ENCODE measurements around the gene IL2RG.

IL2RG gene

GRCh38 chrX:71111141-71111843, at the start of gene IL2RG:
IL2RG (minus strand) TSS chrX:71111577; CDS start chrX:71111539, 38 bp downstream.
- in situ Hi-C loops (cut with MboI; ENCODE audit: low sequenced_read_pairs): no loop called here

- in situ Hi-C loops (cut with MboI; ENCODE audit: low sequenced_read_pairs): no loop called here
Measured at GRCh38 chrX:71160475-71160874, 49.1 kb upstream of the IL2RG start.

- in situ Hi-C loops (cut with MboI; ENCODE audit: low sequenced_read_pairs): no loop called here
Measured at GRCh38 chrX:71159335-71159734, 48.0 kb upstream of the IL2RG start.

GRCh38 chrX:71158603-71159002, 47.2 kb upstream of the IL2RG start:
- in situ Hi-C loops (cut with MboI; ENCODE audit: low sequenced_read_pairs): no loop called here

- in situ Hi-C loops (cut with MboI; ENCODE audit: low sequenced_read_pairs): no loop called here
Measured at GRCh38 chrX:71154641-71155040, 43.3 kb upstream of the IL2RG start.

GRCh38 chrX:71154196-71154595, 42.8 kb upstream of the IL2RG start:
- in situ Hi-C loops (cut with MboI; ENCODE audit: low sequenced_read_pairs): no loop called here

GRCh38 chrX:71151366-71151765, 40.0 kb upstream of the IL2RG start:
- in situ Hi-C loops (cut with MboI; ENCODE audit: low sequenced_read_pairs): no loop called here

GRCh38 chrX:71148278-71148663, 36.9 kb upstream of the IL2RG start:
- in situ Hi-C loops (cut with MboI; ENCODE audit: low sequenced_read_pairs): no loop called here

- in situ Hi-C loops (cut with MboI; ENCODE audit: low sequenced_read_pairs): no loop called here
Measured at GRCh38 chrX:71147496-71148277, 36.3 kb upstream of the IL2RG start.

GRCh38 chrX:71144651-71145050, 33.3 kb upstream of the IL2RG start, which contains the start of gene NLGN3:
NLGN3 (plus strand) TSS chrX:71144841; CDS start chrX:71147750, 2,909 bp downstream.
- in situ Hi-C loops (cut with MboI; ENCODE audit: low sequenced_read_pairs): no loop called here

- in situ Hi-C loops (cut with MboI; ENCODE audit: low sequenced_read_pairs): no loop called here
Measured at GRCh38 chrX:71143508-71143907, 32.1 kb upstream of the IL2RG start.

GRCh38 chrX:71140440-71140839, 29.1 kb upstream of the IL2RG start:
- in situ Hi-C loops (cut with MboI; ENCODE audit: low sequenced_read_pairs): no loop called here

GRCh38 chrX:71131510-71131909, 20.1 kb upstream of the IL2RG start:
- in situ Hi-C loops (cut with MboI; ENCODE audit: low sequenced_read_pairs): no loop called here

- in situ Hi-C loops (cut with MboI; ENCODE audit: low sequenced_read_pairs): no loop called here
Measured at GRCh38 chrX:71128915-71129765, 17.8 kb upstream of the IL2RG start.

GRCh38 chrX:71128166-71128833, 16.9 kb upstream of the IL2RG start:
- in situ Hi-C loops (cut with MboI; ENCODE audit: low sequenced_read_pairs): no loop called here

GRCh38 chrX:71118985-71119535, 7.7 kb upstream of the IL2RG start:
- in situ Hi-C loops (cut with MboI; ENCODE audit: low sequenced_read_pairs): no loop called here

GRCh38 chrX:71118032-71118984, 6.9 kb upstream of the IL2RG start, which contains the start of gene MED12:
MED12 (plus strand) TSS chrX:71118596; CDS start chrX:71118755, 159 bp downstream.
- in situ Hi-C loops (cut with MboI; ENCODE audit: low sequenced_read_pairs): no loop called here

GRCh38 chrX:71117358-71117757, 6.0 kb upstream of the IL2RG start:
- in situ Hi-C loops (cut with MboI; ENCODE audit: low sequenced_read_pairs): no loop called here

GRCh38 chrX:71111921-71112431, 599 bp upstream of the IL2RG start:
- in situ Hi-C loops (cut with MboI; ENCODE audit: low sequenced_read_pairs): no loop called here

Measured in HL-60/S4 treated with retinoic acid at 250 ng/mL for 4 days and 3 days (cell line).